NK-92 (cell line): Measurements from ENCODE around the gene MEG3.
"Not testable (repeated sequence)": the region's sequence is repeated elsewhere in the genome, so short reads cannot be mapped to it uniquely, and the experiment has no call there.

Experiments
- DNase-seq: peaks from one replicate; lab custom pipeline; 2025; ENCODE audit not compliant: unreplicated experiment; lab: John Stamatoyannopoulos, UW

The MEG3 gene

GRCh38 chr14:100788517-100788916 is 37.4 kb upstream of the MEG3 start:
- no peak for DNase-seq

GRCh38 chr14:100788942-100789341 is 37.0 kb upstream of the MEG3 start:
- no peak for DNase-seq

- DNase-seq: no peak
These were observed 36.2 kb upstream of the MEG3 start for GRCh38 chr14:100789460-100790417.

- no peak for DNase-seq
These were observed 35.2 kb upstream of the MEG3 start for GRCh38 chr14:100790502-100791347.

- DNase-seq: no peak
These were observed 34.6 kb upstream of the MEG3 start for GRCh38 chr14:100791348-100791735.

GRCh38 chr14:100791995-100792394 is 33.9 kb upstream of the MEG3 start:
- no peak for DNase-seq

- no peak for DNase-seq
These were observed 29.0 kb upstream of the MEG3 start for GRCh38 chr14:100796946-100797345.

GRCh38 chr14:100800041-100800440 is 25.9 kb upstream of the MEG3 start:
- DNase-seq: no peak

- DNase-seq: not testable (repeated sequence)
These were observed 24.5 kb upstream of the MEG3 start for GRCh38 chr14:100801433-100801832.

- DNase-seq: no peak
These were observed 23.7 kb upstream of the MEG3 start for GRCh38 chr14:100802179-100802578.

GRCh38 chr14:100802766-100803165 is 23.2 kb upstream of the MEG3 start:
- no peak for DNase-seq

- DNase-seq: no peak
These were observed 22.7 kb upstream of the MEG3 start for GRCh38 chr14:100803226-100803625.

GRCh38 chr14:100803676-100804075 is 22.2 kb upstream of the MEG3 start:
- DNase-seq: no peak

GRCh38 chr14:100804138-100804537 is 21.8 kb upstream of the MEG3 start:
- DNase-seq: no peak

- DNase-seq: no peak
These were observed 21.2 kb upstream of the MEG3 start for GRCh38 chr14:100804558-100805309.

GRCh38 chr14:100806386-100806785 is 19.5 kb upstream of the MEG3 start:
- DNase-seq: no peak

GRCh38 chr14:100807496-100807895 is 18.4 kb upstream of the MEG3 start:
- DNase-seq: no peak

- no peak for DNase-seq
These were observed 17.8 kb upstream of the MEG3 start for GRCh38 chr14:100807979-100808734.

GRCh38 chr14:100810435-100810834 is 15.5 kb upstream of the MEG3 start:
- DNase-seq: no peak

GRCh38 chr14:100810861-100811461 is 15.0 kb upstream of the MEG3 start:
- no peak for DNase-seq
